RWPE2 (cell line): ENCODE data around the gene HLA-C.
"Not testable (repeated sequence)": the region's sequence is repeated elsewhere in the genome, so short reads cannot be mapped to it uniquely, and the experiment has no call there.

Source experiments
- ATAC-seq: fragments of 200-7000 bp; cut with Tn5 transposase; 3 replicates; pipeline ENCODE4 v1.9.1; 2021; ENCODE audit warnings: low read depth
- DNase-seq: peaks from one replicate; pipeline ENCODE4 v3.0.0-alpha.2; 2020; ENCODE audit warnings: low spot score
- H3K27ac ChIP-seq: fragments of 450-650 bp; 2 replicates; pipeline ENCODE4 v1.5.1; 2017; ENCODE audit warnings: mild to moderate bottlenecking; ENCODE audit not compliant: poor library complexity, severe bottlenecking
- H3K27me3 ChIP-seq: fragments of 250-450 bp; sonication (Bioruptor Pico); 2 replicates; pipeline ENCODE4 v1.5.1; 2021; ENCODE audit warnings: mild to moderate bottlenecking, moderate library complexity; ENCODE audit not compliant: insufficient read depth, poor library complexity, severe bottlenecking
- H3K36me3 ChIP-seq: fragments of 250-450 bp; sonication (Bioruptor Pico); 2 replicates; pipeline ENCODE4 v1.5.1; 2020; ENCODE audit warnings: low read depth, mild to moderate bottlenecking, moderate library complexity
- H3K4me1 ChIP-seq: fragments of 250-450 bp; sonication (Bioruptor Pico); 2 replicates; pipeline ENCODE4 v1.5.1; 2021; ENCODE audit warnings: mild to moderate bottlenecking, moderate library complexity; ENCODE audit not compliant: insufficient read depth, poor library complexity, severe bottlenecking
- H3K4me3 ChIP-seq: fragments of 250-450 bp; sonication (Bioruptor Pico); 2 replicates; pipeline ENCODE4 v1.5.1; 2021; ENCODE audit warnings: mild to moderate bottlenecking, moderate library complexity; ENCODE audit not compliant: severe bottlenecking
- H3K9me3 ChIP-seq: fragments of 250-450 bp; sonication (Bioruptor Pico); 2 replicates; pipeline ENCODE4 v1.5.1; 2021; ENCODE audit warnings: mild to moderate bottlenecking, moderate library complexity; ENCODE audit not compliant: severe bottlenecking
- TF ChIP-seq, protein P1 (sequence below): fragments of 450-650 bp; IDR thresholded peaks from one replicate; pipeline ENCODE4 v1.5.1; 2017; ENCODE audit warnings: mild to moderate bottlenecking, moderate library complexity; ENCODE audit not compliant: poor library complexity, severe bottlenecking

The HLA-C gene

DNA sequence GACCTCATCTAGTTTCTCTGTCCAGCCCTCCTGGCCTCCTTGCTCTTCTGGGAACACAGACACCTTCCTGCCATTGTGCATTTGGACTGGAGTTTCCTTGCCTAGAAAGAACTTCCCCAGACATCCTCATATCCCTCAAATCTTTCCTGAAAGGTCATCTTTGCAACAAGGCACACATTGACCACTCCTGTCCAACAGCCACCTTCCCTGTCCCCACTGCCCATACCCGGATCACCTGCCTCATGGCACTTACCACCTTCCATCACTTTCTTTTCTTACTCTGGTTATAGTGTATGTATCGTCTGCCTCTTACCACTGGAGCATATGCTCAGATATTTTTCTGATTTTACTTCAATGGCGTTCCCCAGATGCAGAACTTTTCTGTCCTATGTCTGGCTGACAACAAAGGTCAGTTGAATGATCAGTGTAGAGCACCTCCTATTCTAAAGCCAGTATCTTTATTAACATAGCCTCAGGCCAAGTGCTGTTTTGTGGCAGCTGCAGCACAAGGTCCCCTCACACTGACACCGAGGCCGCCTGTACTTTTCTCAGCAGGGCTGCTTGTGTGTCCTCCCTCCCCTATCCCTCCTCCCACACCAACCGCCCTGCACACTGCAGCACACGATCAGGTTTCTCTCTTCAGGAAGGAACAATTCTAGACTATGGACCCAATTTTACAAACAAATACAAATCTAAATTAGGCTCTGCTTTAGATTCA lies 4.1 kb downstream of the HLA-C start:
- TF ChIP-seq, protein P1, sequence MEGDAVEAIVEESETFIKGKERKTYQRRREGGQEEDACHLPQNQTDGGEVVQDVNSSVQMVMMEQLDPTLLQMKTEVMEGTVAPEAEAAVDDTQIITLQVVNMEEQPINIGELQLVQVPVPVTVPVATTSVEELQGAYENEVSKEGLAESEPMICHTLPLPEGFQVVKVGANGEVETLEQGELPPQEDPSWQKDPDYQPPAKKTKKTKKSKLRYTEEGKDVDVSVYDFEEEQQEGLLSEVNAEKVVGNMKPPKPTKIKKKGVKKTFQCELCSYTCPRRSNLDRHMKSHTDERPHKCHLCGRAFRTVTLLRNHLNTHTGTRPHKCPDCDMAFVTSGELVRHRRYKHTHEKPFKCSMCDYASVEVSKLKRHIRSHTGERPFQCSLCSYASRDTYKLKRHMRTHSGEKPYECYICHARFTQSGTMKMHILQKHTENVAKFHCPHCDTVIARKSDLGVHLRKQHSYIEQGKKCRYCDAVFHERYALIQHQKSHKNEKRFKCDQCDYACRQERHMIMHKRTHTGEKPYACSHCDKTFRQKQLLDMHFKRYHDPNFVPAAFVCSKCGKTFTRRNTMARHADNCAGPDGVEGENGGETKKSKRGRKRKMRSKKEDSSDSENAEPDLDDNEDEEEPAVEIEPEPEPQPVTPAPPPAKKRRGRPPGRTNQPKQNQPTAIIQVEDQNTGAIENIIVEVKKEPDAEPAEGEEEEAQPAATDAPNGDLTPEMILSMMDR: no peak
- no peaks in the 10 kb centered on the region for H3K4me1 ChIP-seq
- no peak overlapping the region for H3K4me3 ChIP-seq
- H3K9me3 ChIP-seq: no peaks in the 10 kb centered on the region
- H3K27me3 ChIP-seq: no peaks in the 10 kb centered on the region
- DNase-seq: no peak
- H3K27ac ChIP-seq: no peak overlapping the region
- no peak for ATAC-seq
- H3K36me3 ChIP-seq: peaks cover 11% of the 10 kb centered on the region

GRCh38 chr6:31266567-31267360 lies 5.1 kb downstream of the HLA-C start:
- H3K9me3 ChIP-seq: no peaks in the 10 kb centered on the region
- ATAC-seq (no peak), DNase-seq (no peak)
- peaks cover 11% of the 10 kb centered on the region for H3K36me3 ChIP-seq
- no peaks in the 10 kb centered on the region for H3K27me3 ChIP-seq
- no peak overlapping the region for H3K4me3 ChIP-seq
- H3K27ac ChIP-seq: no peak overlapping the region
- no peaks in the 10 kb centered on the region for H3K4me1 ChIP-seq
- TF ChIP-seq, protein P1: no peak

DNA sequence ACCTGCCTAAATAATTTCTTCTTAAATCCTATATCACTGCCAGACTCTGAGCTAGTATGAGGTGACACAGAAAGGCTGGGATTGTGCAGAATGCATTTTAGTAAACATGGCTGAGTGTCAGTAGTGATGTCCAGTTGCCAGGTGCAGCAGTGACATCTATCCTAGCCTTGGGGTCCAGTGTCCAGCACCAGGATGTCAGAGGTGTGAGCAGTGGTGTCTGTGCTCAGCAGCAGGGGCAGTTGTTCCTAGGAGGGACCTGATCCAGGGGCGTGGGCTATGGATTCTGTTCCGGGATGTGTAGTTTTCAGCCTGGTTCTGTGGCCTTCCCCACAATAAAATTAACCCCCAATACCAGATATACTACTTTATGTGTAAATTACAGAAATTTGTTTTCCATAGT lies 6.0 kb downstream of the HLA-C start:
- Histone ChIP-seq H3K27ac (no peak overlapping the region), H3K36me3 (peaks cover 11% of the 10 kb centered on the region), H3K4me1 (no peaks in the 10 kb centered on the region), H3K9me3 (no peaks in the 10 kb centered on the region), H3K27me3 (no peaks in the 10 kb centered on the region), H3K4me3 (no peak overlapping the region)
- DNase-seq (no peak), ATAC-seq (no peak)
- TF ChIP-seq, protein P1: no peak

DNA sequence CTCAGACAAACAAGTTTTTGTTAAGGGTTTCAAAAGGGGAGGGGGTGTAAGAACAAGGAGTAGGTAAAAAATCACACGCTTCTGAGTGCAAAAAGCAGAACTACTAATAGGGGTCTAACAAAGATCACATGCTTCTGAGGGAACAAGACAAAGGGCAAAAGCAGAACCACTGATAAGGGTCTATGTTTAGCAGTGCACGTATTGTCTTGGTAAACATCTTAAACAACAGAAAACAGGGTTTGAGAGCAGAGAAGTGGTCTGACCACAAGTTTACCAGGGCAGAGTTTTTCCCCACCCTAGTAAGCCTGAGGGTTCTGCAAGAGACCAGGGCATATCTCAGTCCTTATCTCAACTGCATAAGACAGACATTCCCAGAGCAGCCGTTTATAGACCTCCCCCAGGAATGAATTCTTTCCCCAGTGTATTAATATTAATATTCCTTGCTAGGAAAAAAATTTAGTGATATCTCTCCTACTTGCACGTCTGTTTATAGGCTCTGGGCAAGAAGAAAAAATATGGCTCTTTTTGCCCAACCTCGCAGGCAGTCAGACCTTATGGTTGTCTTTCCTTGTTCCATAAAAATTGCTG lies 8.5 kb downstream of the HLA-C start:
- H3K4me1 ChIP-seq, H3K27me3 ChIP-seq, H3K9me3 ChIP-seq, H3K4me3 ChIP-seq, DNase-seq, ATAC-seq, H3K36me3 ChIP-seq, H3K27ac ChIP-seq: not testable (repeated sequence)

GRCh38 chr6:31259995-31260394 lies 11.9 kb downstream of the HLA-C start:
- ATAC-seq, H3K4me1 ChIP-seq, H3K27me3 ChIP-seq, H3K4me3 ChIP-seq, H3K27ac ChIP-seq, H3K36me3 ChIP-seq, H3K9me3 ChIP-seq, DNase-seq: not testable (repeated sequence)
